ENCODE data around the gene TREX2. TPM values are rescaled to one million over a fixed set of nuclear protein-coding genes. Genes with fewer than 3 reads are reported as not detected.
A peak's percentile ranks its signal among the peaks of the same experiment; 100 is the strongest.

The TREX2 gene
- total RNA-seq, 1 donor, result 3.3 TPM

DNA sequence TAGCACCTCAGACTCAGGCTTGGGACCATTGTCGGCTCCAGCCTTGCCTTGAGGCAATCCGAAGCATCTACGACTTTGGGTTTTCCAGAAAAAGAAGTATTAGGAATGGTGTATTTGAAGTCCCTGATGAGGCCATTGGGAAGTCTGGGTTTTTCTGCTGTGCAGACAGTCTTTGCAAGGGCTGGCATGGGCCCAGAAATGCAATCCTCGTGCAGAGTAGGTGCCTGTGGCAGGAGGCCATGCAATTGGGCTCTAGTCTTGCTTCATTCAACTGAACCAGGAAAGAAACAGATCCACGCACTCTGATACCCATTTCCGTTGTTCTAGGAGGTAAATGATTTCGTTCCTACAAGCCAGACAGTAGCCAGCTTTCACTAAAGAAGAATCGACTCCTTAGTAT, 22.2 kb downstream of the TREX2 start:
- H4K20me1 ChIP-seq (ENCODE audit: insufficient read depth, low read length), result no peaks in the 10 kb centered on the region
- no peak overlapping the region for H3K27ac ChIP-seq (ENCODE audit: low read depth, low read length)
- no peak overlapping the region for H3K4me2 ChIP-seq (ENCODE audit: insufficient read depth, low read length)
- DNase-seq (ENCODE audit: insufficient read length, low spot score, missing footprints), result peak; percentile 44
- no peak overlapping the region for H3K4me3 ChIP-seq (ENCODE audit: insufficient read depth, low read length)
- H3K4me1 ChIP-seq (ENCODE audit: insufficient read depth, low read length), result no peaks in the 10 kb centered on the region
- H3K36me3 ChIP-seq (ENCODE audit: insufficient read depth, low read length), result no peaks in the 10 kb centered on the region
- TF ChIP-seq, protein P1, sequence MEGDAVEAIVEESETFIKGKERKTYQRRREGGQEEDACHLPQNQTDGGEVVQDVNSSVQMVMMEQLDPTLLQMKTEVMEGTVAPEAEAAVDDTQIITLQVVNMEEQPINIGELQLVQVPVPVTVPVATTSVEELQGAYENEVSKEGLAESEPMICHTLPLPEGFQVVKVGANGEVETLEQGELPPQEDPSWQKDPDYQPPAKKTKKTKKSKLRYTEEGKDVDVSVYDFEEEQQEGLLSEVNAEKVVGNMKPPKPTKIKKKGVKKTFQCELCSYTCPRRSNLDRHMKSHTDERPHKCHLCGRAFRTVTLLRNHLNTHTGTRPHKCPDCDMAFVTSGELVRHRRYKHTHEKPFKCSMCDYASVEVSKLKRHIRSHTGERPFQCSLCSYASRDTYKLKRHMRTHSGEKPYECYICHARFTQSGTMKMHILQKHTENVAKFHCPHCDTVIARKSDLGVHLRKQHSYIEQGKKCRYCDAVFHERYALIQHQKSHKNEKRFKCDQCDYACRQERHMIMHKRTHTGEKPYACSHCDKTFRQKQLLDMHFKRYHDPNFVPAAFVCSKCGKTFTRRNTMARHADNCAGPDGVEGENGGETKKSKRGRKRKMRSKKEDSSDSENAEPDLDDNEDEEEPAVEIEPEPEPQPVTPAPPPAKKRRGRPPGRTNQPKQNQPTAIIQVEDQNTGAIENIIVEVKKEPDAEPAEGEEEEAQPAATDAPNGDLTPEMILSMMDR (IDR thresholded peaks at IDR 0.05; ENCODE audit: extremely low read depth, low read depth, low read length), result no peak
- peaks cover 3% of the 10 kb centered on the region for H3K27me3 ChIP-seq (ENCODE audit: insufficient read depth, low read length)
- H3K9me3 ChIP-seq (ENCODE audit: low read depth, low read length), result no peaks in the 10 kb centered on the region
- no peak overlapping the region for H2AFZ ChIP-seq (ENCODE audit: low read length)
- no peaks in the 10 kb centered on the region for H3K79me2 ChIP-seq (ENCODE audit: insufficient read depth, low read length)

DNA sequence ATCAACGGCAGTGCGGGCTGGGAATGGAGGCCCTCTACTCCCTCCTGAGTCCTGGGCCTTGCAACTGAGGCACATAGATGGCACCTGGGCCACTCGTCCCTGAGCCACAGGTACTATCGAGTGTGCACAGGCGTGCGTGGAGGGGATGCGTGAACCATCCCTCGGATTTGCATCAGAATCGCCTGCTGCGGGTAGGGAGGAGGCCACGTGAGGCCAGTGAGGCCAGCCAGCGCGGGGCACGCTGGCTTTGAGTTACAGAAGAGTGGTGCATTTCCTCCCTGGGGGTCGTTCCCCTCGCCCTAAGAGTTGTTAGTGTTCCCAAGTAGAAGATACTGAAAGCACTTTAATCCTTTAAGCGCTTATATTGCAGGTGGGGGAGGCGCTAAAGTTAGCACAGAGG, 24.0 kb downstream of the TREX2 start:
- peak; percentile 74 for DNase-seq (ENCODE audit: insufficient read length, low spot score, missing footprints)
- Histone ChIP-seq H3K27me3 (ENCODE audit: insufficient read depth, low read length) (peaks cover 4% of the 10 kb centered on the region), H3K4me3 (ENCODE audit: insufficient read depth, low read length) (no peak overlapping the region), H3K36me3 (ENCODE audit: insufficient read depth, low read length) (no peaks in the 10 kb centered on the region), H4K20me1 (ENCODE audit: insufficient read depth, low read length) (no peaks in the 10 kb centered on the region), H3K4me1 (ENCODE audit: insufficient read depth, low read length) (no peaks in the 10 kb centered on the region), H3K27ac (ENCODE audit: low read depth, low read length) (no peak overlapping the region), H3K9me3 (ENCODE audit: low read depth, low read length) (no peaks in the 10 kb centered on the region), H3K4me2 (ENCODE audit: insufficient read depth, low read length) (no peak overlapping the region), H2AFZ (ENCODE audit: low read length) (no peak overlapping the region), H3K79me2 (ENCODE audit: insufficient read depth, low read length) (no peaks in the 10 kb centered on the region)
- TF ChIP-seq, protein P1 (IDR thresholded peaks at IDR 0.05; ENCODE audit: extremely low read depth, low read depth, low read length), result no peak

DNA sequence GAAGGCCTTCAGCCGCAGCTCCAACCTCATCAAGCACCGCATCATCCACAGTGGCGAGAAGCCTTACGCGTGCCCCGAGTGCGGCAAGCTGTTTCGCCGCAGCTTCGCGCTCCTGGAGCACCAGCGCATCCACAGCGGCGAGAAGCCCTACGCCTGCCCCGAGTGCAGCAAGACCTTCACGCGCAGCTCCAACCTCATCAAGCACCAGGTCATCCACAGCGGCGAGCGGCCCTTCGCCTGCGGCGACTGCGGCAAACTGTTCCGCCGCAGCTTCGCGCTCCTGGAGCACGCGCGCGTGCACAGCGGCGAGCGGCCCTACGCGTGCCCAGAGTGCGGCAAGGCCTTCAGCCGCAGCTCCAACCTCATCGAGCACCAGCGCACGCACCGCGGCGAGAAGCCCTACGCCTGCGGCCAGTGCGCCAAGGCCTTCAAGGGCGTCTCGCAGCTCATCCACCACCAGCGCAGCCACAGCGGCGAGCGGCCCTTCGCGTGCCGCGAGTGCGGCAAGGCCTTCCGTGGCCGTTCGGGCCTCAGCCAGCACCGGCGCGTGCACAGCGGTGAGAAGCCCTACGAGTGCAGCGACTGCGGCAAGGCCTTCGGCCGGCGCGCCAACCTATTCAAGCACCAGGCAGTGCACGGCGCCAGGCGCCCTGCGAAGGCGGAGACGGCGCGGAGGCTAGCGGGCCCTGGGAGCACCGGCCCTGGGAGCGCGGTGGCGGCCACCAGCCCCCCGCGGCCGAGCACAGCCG, 24.8 kb downstream of the TREX2 start:
- Histone ChIP-seq H3K4me2 (ENCODE audit: insufficient read depth, low read length) (no peak overlapping the region), H3K4me3 (ENCODE audit: insufficient read depth, low read length) (no peak overlapping the region)

DNA sequence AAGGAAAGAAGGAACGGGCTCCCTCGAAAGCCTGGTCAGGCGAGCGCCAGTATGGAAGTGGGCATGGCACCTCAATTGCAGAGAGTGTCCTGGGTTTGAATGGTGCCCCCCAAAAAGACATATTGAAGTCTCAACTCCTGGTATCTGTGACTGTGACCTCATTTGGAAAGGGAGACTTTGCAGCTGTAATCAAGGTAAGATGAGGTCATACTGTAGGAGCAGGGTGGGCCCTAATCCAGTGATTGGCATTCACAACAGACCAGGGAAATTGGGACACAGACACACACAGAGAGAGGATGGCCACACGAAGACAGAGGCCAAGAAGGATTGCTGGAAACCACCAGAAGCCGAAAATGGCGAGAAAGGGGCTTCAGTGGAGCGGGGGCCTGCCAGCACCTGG, 28.2 kb downstream of the TREX2 start:
- Histone ChIP-seq H3K36me3 (ENCODE audit: insufficient read depth, low read length) (no peaks in the 10 kb centered on the region), H3K9me3 (ENCODE audit: low read depth, low read length) (no peaks in the 10 kb centered on the region), H3K27ac (ENCODE audit: low read depth, low read length) (no peak overlapping the region), H3K4me2 (ENCODE audit: insufficient read depth, low read length) (no peak overlapping the region), H4K20me1 (ENCODE audit: insufficient read depth, low read length) (no peaks in the 10 kb centered on the region), H3K79me2 (ENCODE audit: insufficient read depth, low read length) (no peaks in the 10 kb centered on the region), H3K27me3 (ENCODE audit: insufficient read depth, low read length) (peaks cover 23% of the 10 kb centered on the region), H3K4me1 (ENCODE audit: insufficient read depth, low read length) (no peaks in the 10 kb centered on the region), H3K4me3 (ENCODE audit: insufficient read depth, low read length) (no peak overlapping the region), H2AFZ (ENCODE audit: low read length) (no peak overlapping the region)
- DNase-seq (ENCODE audit: insufficient read length, low spot score, missing footprints), result peak; percentile 26
- TF ChIP-seq, protein P1 (IDR thresholded peaks at IDR 0.05; ENCODE audit: extremely low read depth, low read depth, low read length), result no peak

More for the DNA sequence above, 24.8 kb downstream of the TREX2 start:
- H4K20me1 ChIP-seq (ENCODE audit: insufficient read depth, low read length), result no peaks in the 10 kb centered on the region
- no peak overlapping the region for H2AFZ ChIP-seq (ENCODE audit: low read length)
- H3K27me3 ChIP-seq (ENCODE audit: insufficient read depth, low read length), result peaks cover 11% of the 10 kb centered on the region
- no peaks in the 10 kb centered on the region for H3K79me2 ChIP-seq (ENCODE audit: insufficient read depth, low read length)
- no peak overlapping the region for H3K27ac ChIP-seq (ENCODE audit: low read depth, low read length)
- peak; percentile 13 for DNase-seq (ENCODE audit: insufficient read length, low spot score, missing footprints)
- no peaks in the 10 kb centered on the region for H3K9me3 ChIP-seq (ENCODE audit: low read depth, low read length)
- TF ChIP-seq, protein P1 (IDR thresholded peaks at IDR 0.05; ENCODE audit: extremely low read depth, low read depth, low read length), result no peak
- H3K36me3 ChIP-seq (ENCODE audit: insufficient read depth, low read length), result no peaks in the 10 kb centered on the region
- no peaks in the 10 kb centered on the region for H3K4me1 ChIP-seq (ENCODE audit: insufficient read depth, low read length)
